H9 (cell line): Measurements from ENCODE around the gene CHCHD3. TPM values are rescaled to one million over a fixed set of nuclear protein-coding genes. Genes with fewer than 3 reads are reported as not detected.

Experiments used
- DNase-seq: peaks from one replicate; pipeline ENCODE4 v3.0.0-alpha.2; 2017
- H2AFZ ChIP-seq: one replicate; pipeline ENCODE4 v1.6.1; 2013; ENCODE audit warnings: mild to moderate bottlenecking, low read length, control low read depth, moderate library complexity
- H2AK5ac ChIP-seq: 2 replicates; pipeline ENCODE4 v1.6.1; 2013; ENCODE audit warnings: low read length, control low read depth, mixed read lengths; ENCODE audit not compliant: insufficient read length
- H2BK120ac ChIP-seq: one replicate; pipeline ENCODE4 v1.6.1; 2013; ENCODE audit warnings: low read depth, mild to moderate bottlenecking, low read length, control low read depth, inconsistent platforms; ENCODE audit not compliant: poor library complexity, severe bottlenecking
- H2BK12ac ChIP-seq: 2 replicates; pipeline ENCODE4 v1.6.1; 2013; ENCODE audit warnings: low read length, control low read depth, mixed read lengths, low read depth; ENCODE audit not compliant: insufficient read length
- H2BK15ac ChIP-seq: 2 replicates; pipeline ENCODE4 v1.6.1; 2013; ENCODE audit warnings: low read depth, low read length, control low read depth
- H2BK20ac ChIP-seq: one replicate; pipeline ENCODE4 v1.6.1; 2013; ENCODE audit warnings: low read depth, mild to moderate bottlenecking, low read length, control low read depth, inconsistent platforms; ENCODE audit not compliant: poor library complexity, severe bottlenecking
- H2BK5ac ChIP-seq: 2 replicates; pipeline ENCODE4 v1.6.1; 2013; ENCODE audit warnings: low read length, control low read depth, mixed read lengths; ENCODE audit not compliant: insufficient read length
- H3K14ac ChIP-seq: 2 replicates; pipeline ENCODE4 v1.6.1; 2013; ENCODE audit warnings: low read length, control low read depth; ENCODE audit not compliant: insufficient read depth
- H3K18ac ChIP-seq: 2 replicates; pipeline ENCODE4 v1.6.1; 2013; ENCODE audit warnings: low read depth, mild to moderate bottlenecking, mixed read lengths, low read length, control low read depth; ENCODE audit not compliant: insufficient read length
- H3K23ac ChIP-seq: 2 replicates; pipeline ENCODE4 v1.6.1; 2013; ENCODE audit warnings: low read length, control low read depth, mixed read lengths, low read depth; ENCODE audit not compliant: insufficient read length
- H3K23me2 ChIP-seq: 2 replicates; pipeline ENCODE4 v1.6.1; 2013; ENCODE audit warnings: low read depth, mild to moderate bottlenecking, mixed read lengths, low read length, control low read depth; ENCODE audit not compliant: insufficient read length, poor library complexity, severe bottlenecking
- H3K27ac ChIP-seq: 2 replicates; pipeline ENCODE4 v1.5.1; 2013; ENCODE audit warnings: low read length, control low read depth, mixed read lengths, low read depth; ENCODE audit not compliant: insufficient read length
- H3K27me3 ChIP-seq: 2 replicates; pipeline ENCODE4 v1.6.1; 2013; ENCODE audit warnings: low read length, control low read depth, inconsistent platforms; ENCODE audit not compliant: insufficient read depth
- H3K4ac ChIP-seq: 2 replicates; pipeline ENCODE4 v1.6.1; 2013; ENCODE audit warnings: low read depth, mild to moderate bottlenecking, control low read depth, inconsistent platforms, low read length, moderate library complexity
- H3K4me1 ChIP-seq: 2 replicates; pipeline ENCODE4 v1.6.1; 2013; ENCODE audit warnings: low read length, control low read depth, inconsistent platforms; ENCODE audit not compliant: insufficient read depth
- H3K4me2 ChIP-seq: 2 replicates; pipeline ENCODE4 v1.6.1; 2013; ENCODE audit warnings: low read length, control low read depth, mixed read lengths; ENCODE audit not compliant: insufficient read length, insufficient read depth
- H3K56ac ChIP-seq: 2 replicates; pipeline ENCODE4 v1.6.1; 2013; ENCODE audit warnings: low read depth, mild to moderate bottlenecking, mixed read lengths, low read length, control low read depth; ENCODE audit not compliant: insufficient read length
- H3K79me1 ChIP-seq: 2 replicates; pipeline ENCODE4 v1.6.1; 2013; ENCODE audit warnings: low read depth, mild to moderate bottlenecking, moderate library complexity, low read length, control low read depth, inconsistent platforms; ENCODE audit not compliant: insufficient read depth, poor library complexity, severe bottlenecking
- H3K79me2 ChIP-seq: 2 replicates; pipeline ENCODE4 v1.6.1; 2013; ENCODE audit warnings: low read length, control low read depth, inconsistent platforms; ENCODE audit not compliant: insufficient read depth
- H3K9ac ChIP-seq: 2 replicates; pipeline ENCODE4 v1.6.1; 2013; ENCODE audit warnings: low read length, control low read depth, mixed read lengths; ENCODE audit not compliant: insufficient read length; ENCODE audit errors: extremely low read depth
- H3K9me3 ChIP-seq: one replicate; pipeline ENCODE4 v1.6.1; 2013; ENCODE audit warnings: low read depth, low read length, inconsistent platforms; ENCODE audit not compliant: control insufficient read depth
- H3T11ph ChIP-seq: one replicate; pipeline ENCODE4 v1.6.1; 2013; ENCODE audit warnings: mild to moderate bottlenecking, low read length, control low read depth, inconsistent platforms
- H4K20me1 ChIP-seq: one replicate; pipeline ENCODE4 v1.6.1; 2013; ENCODE audit not compliant: control insufficient read depth, insufficient read length, insufficient read depth
- H4K5ac ChIP-seq: 2 replicates; pipeline ENCODE4 v1.6.1; 2013; ENCODE audit warnings: low read depth, mild to moderate bottlenecking, mixed read lengths, low read length, control low read depth; ENCODE audit not compliant: insufficient read length
- H4K8ac ChIP-seq: replicated peaks from 2 replicates; pipeline ENCODE4 v1.6.1; 2013; ENCODE audit warnings: low read length, control low read depth, mixed read lengths, low read depth; ENCODE audit not compliant: insufficient read length
- H4K91ac ChIP-seq: 2 replicates; pipeline ENCODE4 v1.6.1; 2013; ENCODE audit warnings: low read depth, mild to moderate bottlenecking, moderate library complexity, mixed read lengths, low read length, control low read depth; ENCODE audit not compliant: insufficient read length
- H3K27ac Mint-ChIP-seq, 3 experiments: 2 replicates in 2 of 3; 3 replicates in 1 of 3; pipeline ENCODE4 v1.8.0; 2020 to 2021; ENCODE audit warnings: mixed read lengths in 3 of 3, mild to moderate bottlenecking in 1 of 3, moderate library complexity in 1 of 3
- H3K27me3 Mint-ChIP-seq: 2 replicates; pipeline ENCODE4 v1.8.0; 2021; ENCODE audit warnings: low read depth, mild to moderate bottlenecking, moderate library complexity, mixed read lengths
- H3K36me3 Mint-ChIP-seq, 3 experiments: 2 replicates in 2 of 3; 3 replicates in 1 of 3; pipeline ENCODE4 v1.8.0; 2020 to 2021; ENCODE audit warnings: low read depth in 3 of 3, mixed read lengths in 3 of 3; ENCODE audit not compliant: insufficient read depth in 1 of 3
- H3K4me1 Mint-ChIP-seq, 2 experiments: 2 replicates each; pipeline ENCODE4 v1.8.0; 2020; ENCODE audit warnings: mixed read lengths in 2 of 2
- H3K4me3 Mint-ChIP-seq, 2 experiments: 2 replicates in 1 of 2; 3 replicates in 1 of 2; pipeline ENCODE4 v1.8.0; 2020 to 2021; ENCODE audit warnings: mild to moderate bottlenecking in 2 of 2, mixed read lengths in 2 of 2, moderate library complexity in 1 of 2
- H3K9me3 Mint-ChIP-seq, 2 experiments: 2 replicates in 1 of 2; 3 replicates in 1 of 2; pipeline ENCODE4 v1.8.0; 2020; ENCODE audit warnings: mild to moderate bottlenecking in 2 of 2, mixed read lengths in 2 of 2, moderate library complexity in 1 of 2
- CTCF ChIP-seq: fragments of 200-600 bp; sonication (generic); conservative IDR thresholded peaks from 3 replicates; pipeline ENCODE4 v1.8.0; 2021; ENCODE audit warnings: antibody characterized with exemption, mild to moderate bottlenecking
- WGBS: extraction: QIAGEN DNeasy Blood & Tissue Kit; methylation state at CpG from one replicate; pipeline ENCODE4 v1.1.7; 2013; ENCODE audit warnings: missing lambda C conversion rate, low lambda C conversion rate, mixed read lengths; ENCODE audit not compliant: insufficient read length; ENCODE audit errors: extremely low coverage; 5-methylcytosine and 5-hydroxymethylcytosine counted together
- total RNA-seq: library from RNA; stranded (reverse); gene quantifications from 2 replicates; pipeline ENCODE4 v1.2.1, GENCODE V29; 2021

CHCHD3 gene
- total RNA-seq, 1 experiment from 2014 or later: 104 TPM

GRCh38 chr7:133024596-133024995 lies 57.3 kb downstream of the CHCHD3 start:
- no peak overlapping the region for H3K18ac ChIP-seq
- H4K8ac ChIP-seq: no peak overlapping the region
- no peaks in the 10 kb centered on the region for H4K20me1 ChIP-seq
- no peaks in the 10 kb centered on the region for H3K9me3 ChIP-seq
- H3K56ac ChIP-seq: no peak overlapping the region
- no peak for TF ChIP-seq CTCF
- no peak overlapping the region for H4K91ac ChIP-seq
- H4K5ac ChIP-seq: no peak overlapping the region
- H3T11ph ChIP-seq: no peak overlapping the region
- H3K27me3 ChIP-seq: no peaks in the 10 kb centered on the region
- H2AFZ ChIP-seq: no peak overlapping the region
- H3K23me2 ChIP-seq: no peaks in the 10 kb centered on the region
- no peak overlapping the region for H2BK20ac ChIP-seq
- H3K79me1 ChIP-seq: no peaks in the 10 kb centered on the region
- no peak overlapping the region for H3K4ac ChIP-seq
- peaks cover 6 to 8% of the 10 kb centered on the region in 2 experiments for H3K4me1 Mint-ChIP-seq
- H3K23ac ChIP-seq: no peak overlapping the region
- H3K14ac ChIP-seq: no peak overlapping the region
- DNase-seq: no peak
- no peak overlapping the region for H2BK12ac ChIP-seq
- H3K4me2 ChIP-seq: no peak overlapping the region
- no peak overlapping the region for H3K9ac ChIP-seq
- no peak overlapping the region for H3K27ac ChIP-seq
- H3K4me3 Mint-ChIP-seq: no peak overlapping the region
- H3K36me3 Mint-ChIP-seq: peaks cover 3 to 4% (median 3%) of the 10 kb centered on the region in 3 experiments
- H3K4me1 ChIP-seq: no peaks in the 10 kb centered on the region; the same call in 1 of the 2 replicates
- H2BK15ac ChIP-seq: no peak overlapping the region
- H3K9me3 Mint-ChIP-seq: peaks cover 0 to 3% of the 10 kb centered on the region in 2 experiments; a peak in 2 of 5 replicates
- H2BK120ac ChIP-seq: no peak overlapping the region
- no peak overlapping the region for H2BK5ac ChIP-seq
- no peaks in the 10 kb centered on the region for H3K27me3 Mint-ChIP-seq
- H3K79me2 ChIP-seq: peaks cover 9% of the 10 kb centered on the region; the same call in 1 of the 2 replicates
- H3K27ac Mint-ChIP-seq: peak overlapping the region in 1 of 3 experiments; percentile 16; a peak in 1 of 7 replicates
- whole genome bisulfite sequencing: no CpG with 5 or more reads among the region's 5 CpGs
- no peak overlapping the region for H2AK5ac ChIP-seq
